Breast epithelium (tissue), 4 donors: ENCODE results near the gene FDX2. TPM values are rescaled to one million over a fixed set of nuclear protein-coding genes. Genes with fewer than 3 reads are reported as not detected.
"Not testable (repeated sequence)": the region's sequence is repeated elsewhere in the genome, so short reads cannot be mapped to it uniquely, and the experiment has no call there.

Source experiments
- DNase-seq, 2 donors: peaks; one replicate each; pipeline ENCODE4 v3.0.0-alpha.2; 2019; ENCODE audit warnings: low spot score in 2 of 2
- H3K27ac ChIP-seq, 2 donors: fragments of 200-600 bp; sonication (generic) in 1 of 2; one replicate each; pipeline ENCODE4 v1.5.1; 2016 to 2019; ENCODE audit warnings: mild to moderate bottlenecking in 1 of 2
- H3K27me3 ChIP-seq, 2 donors: fragments of 200-600 bp; sonication (generic) in 1 of 2; one replicate each; pipeline versions ENCODE4 v1.5.1 to v1.6.0; 2017 to 2019; ENCODE audit warnings: control low read depth in 1 of 2, mild to moderate bottlenecking in 1 of 2
- H3K36me3 ChIP-seq: fragments of 200-600 bp; one replicate; pipeline ENCODE4 v1.5.1; 2019
- H3K4me1 ChIP-seq, 2 donors: fragments of 200-600 bp; sonication (generic); one replicate each; pipeline ENCODE4 v1.5.1; 2016 to 2019; ENCODE audit warnings: control low read depth in 1 of 2
- H3K4me3 ChIP-seq, 3 donors: fragments of 200-600 bp; sonication (generic); 1 replicate in 2 of 3; 2 replicates in 1 of 3; pipeline ENCODE4 v1.5.1; 2016 to 2019; ENCODE audit warnings: mild to moderate bottlenecking in 3 of 3, moderate library complexity in 2 of 3
- H3K9me3 ChIP-seq, 2 donors: fragments of 200-600 bp; sonication (generic) in 1 of 2; one replicate each; pipeline ENCODE4 v1.5.1; 2016 to 2019; ENCODE audit warnings: control low read depth in 1 of 2
- CTCF ChIP-seq, 3 donors: fragments of 450-650 bp; IDR thresholded peaks; one replicate each; pipeline ENCODE4 v1.5.1; 2016 to 2017; ENCODE audit warnings: antibody characterized with exemption in 3 of 3, mild to moderate bottlenecking in 3 of 3, moderate library complexity in 3 of 3
- POLR2A ChIP-seq: fragments of 450-650 bp; IDR thresholded peaks from one replicate; pipeline ENCODE4 v1.6.1; 2016; ENCODE audit warnings: antibody characterized with exemption, mild to moderate bottlenecking, moderate library complexity
- POLR2AphosphoS5 ChIP-seq, 3 donors: sonication (generic); formaldehyde crosslinking; IDR thresholded peaks; one replicate each; pipeline ENCODE4 v1.6.1; 2017; ENCODE audit warnings: antibody characterized with exemption in 3 of 3
- intact Hi-C: fragments of 100-400 bp; cut with DNase I; formaldehyde crosslinking; loops from one replicate; pipeline ENCODE4 v1.15.1; 2023; ENCODE audit warnings: low total_unique reads
- total RNA-seq, 3 donors: library from RNA; depleted of rRNA; stranded (reverse); fragments of >200 nt; gene quantifications; one replicate each; pipeline ENCODE4 v1.1.0, GENCODE V29; 2016

Gene FDX2
- total RNA-seq, 3 donors from 2014 or later: 14.7 to 19.9 (median 15.7) TPM

DNA sequence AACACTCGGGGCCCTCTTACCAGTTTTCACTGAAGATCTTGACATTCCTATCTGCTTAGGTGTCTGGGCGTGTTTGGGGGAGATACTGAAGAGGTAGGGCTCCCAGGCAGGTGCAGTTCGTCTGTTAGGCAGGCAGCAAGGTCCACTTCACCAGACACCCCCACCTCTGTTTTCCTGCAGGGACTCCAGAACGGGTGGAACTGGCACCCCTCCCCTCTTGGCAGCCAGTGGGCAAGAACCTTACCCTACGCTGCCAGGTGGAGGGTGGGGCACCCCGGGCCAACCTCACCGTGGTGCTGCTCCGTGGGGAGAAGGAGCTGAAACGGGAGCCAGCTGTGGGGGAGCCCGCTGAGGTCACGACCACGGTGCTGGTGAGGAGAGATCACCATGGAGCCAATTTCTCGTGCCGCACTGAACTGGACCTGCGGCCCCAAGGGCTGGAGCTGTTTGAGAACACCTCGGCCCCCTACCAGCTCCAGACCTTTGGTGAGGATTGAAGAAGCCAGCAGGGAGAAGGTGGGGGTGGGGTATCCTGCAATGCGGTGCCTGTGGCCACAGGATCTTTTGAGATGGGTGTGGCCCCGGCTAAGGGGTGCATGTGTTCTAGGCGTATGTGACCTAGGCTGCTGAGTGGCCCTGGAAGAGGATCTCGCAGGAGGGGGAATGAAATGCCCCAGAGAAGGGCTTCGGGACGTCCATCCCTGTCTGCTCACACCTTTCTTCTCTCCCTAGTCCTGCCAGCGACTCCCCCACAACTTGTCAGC, 32.3 kb downstream of the FDX2 start:
- intact Hi-C loops: no loop called here
- peaks cover 0 to 4% of the 10 kb centered on the region in 2 donors for H3K27me3 ChIP-seq
- no peaks in the 10 kb centered on the region for H3K4me1 ChIP-seq
- DNase-seq: no peak
- no peak for TF ChIP-seq CTCF (IDR thresholded peaks at IDR 0.05)
- no peak for TF ChIP-seq POLR2AphosphoS5 (IDR thresholded peaks at IDR 0.05)
- TF ChIP-seq POLR2A: no peak
- H3K4me3 ChIP-seq: no peak overlapping the region
- H3K27ac ChIP-seq: no peak overlapping the region
- no peaks in the 10 kb centered on the region for H3K9me3 ChIP-seq
- no peaks in the 10 kb centered on the region for H3K36me3 ChIP-seq

DNA sequence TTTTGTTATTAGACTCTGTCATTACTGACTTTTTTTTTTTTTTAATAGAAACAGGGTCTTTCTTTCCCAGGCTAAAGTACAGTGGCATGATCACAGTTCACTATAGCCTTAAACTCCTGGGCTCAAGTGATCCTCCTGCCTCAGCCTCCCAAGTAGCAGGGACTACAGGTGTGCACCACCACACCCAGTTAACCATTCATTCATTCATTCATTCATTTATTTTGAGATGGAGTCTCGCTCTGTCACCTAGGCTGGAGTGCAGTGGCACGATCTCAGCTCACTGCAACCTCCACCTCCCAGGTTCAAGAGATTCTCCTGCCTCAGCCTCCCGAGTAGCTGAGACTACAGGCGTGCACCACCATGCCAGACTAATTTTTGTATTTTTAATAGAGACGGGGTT, 33.8 kb downstream of the FDX2 start:
- H3K4me1 ChIP-seq, H3K36me3 ChIP-seq, H3K4me3 ChIP-seq, intact Hi-C loops, H3K9me3 ChIP-seq, H3K27ac ChIP-seq, DNase-seq, H3K27me3 ChIP-seq: not testable (repeated sequence)

- no peak for DNase-seq
- H3K27me3 ChIP-seq: no peaks in the 10 kb centered on the region
- no peak overlapping the region for H3K4me3 ChIP-seq
- TF ChIP-seq CTCF (IDR thresholded peaks at IDR 0.05): no peak
- TF ChIP-seq POLR2AphosphoS5 (IDR thresholded peaks at IDR 0.05): no peak
- TF ChIP-seq POLR2A: no peak
- intact Hi-C loops: loop anchor here (5.0 kb wide), 1 partner anchor 47 kb away; no protein-coding TSS in a partner anchor
- H3K36me3 ChIP-seq: no peaks in the 10 kb centered on the region
- no peaks in the 10 kb centered on the region for H3K9me3 ChIP-seq
- H3K4me1 ChIP-seq: no peaks in the 10 kb centered on the region
- H3K27ac ChIP-seq: no peak overlapping the region
Measured at GRCh38 chr19:10279737-10280442, 35.9 kb downstream of the FDX2 start.

DNA sequence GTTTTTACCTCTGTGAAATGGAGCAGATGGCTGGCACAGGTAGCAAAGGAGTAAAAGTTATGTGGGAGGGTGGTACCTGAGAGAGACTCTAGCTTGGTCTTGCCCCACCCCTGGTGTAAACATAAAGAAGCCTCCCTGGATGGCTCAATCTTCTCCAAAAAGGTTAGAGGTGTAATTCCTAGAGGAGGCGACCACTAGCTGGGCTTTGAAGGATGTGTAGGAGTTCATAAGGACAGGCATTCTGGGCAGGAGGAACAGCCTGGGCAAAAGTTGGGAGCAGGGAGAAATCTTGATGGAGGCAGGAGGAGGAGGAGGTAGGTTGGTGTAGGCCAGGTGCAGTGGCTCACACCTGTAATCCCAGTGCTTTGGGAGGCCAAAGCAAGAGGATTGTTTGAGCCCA, 36.9 kb downstream of the FDX2 start:
- Histone ChIP-seq H3K36me3 (no peaks in the 10 kb centered on the region), H3K9me3 (no peaks in the 10 kb centered on the region), H3K4me1 (no peaks in the 10 kb centered on the region), H3K27ac (no peak overlapping the region), H3K27me3 (no peaks in the 10 kb centered on the region), H3K4me3 (no peak overlapping the region)
- intact Hi-C loops: loop anchor here (5.0 kb wide), 1 partner anchor 48 kb away; no protein-coding TSS in a partner anchor
- TF ChIP-seq POLR2AphosphoS5 (IDR thresholded peaks at IDR 0.05) (no peak), CTCF (IDR thresholded peaks at IDR 0.05) (no peak), POLR2A (no peak)
- DNase-seq: no peak

DNA sequence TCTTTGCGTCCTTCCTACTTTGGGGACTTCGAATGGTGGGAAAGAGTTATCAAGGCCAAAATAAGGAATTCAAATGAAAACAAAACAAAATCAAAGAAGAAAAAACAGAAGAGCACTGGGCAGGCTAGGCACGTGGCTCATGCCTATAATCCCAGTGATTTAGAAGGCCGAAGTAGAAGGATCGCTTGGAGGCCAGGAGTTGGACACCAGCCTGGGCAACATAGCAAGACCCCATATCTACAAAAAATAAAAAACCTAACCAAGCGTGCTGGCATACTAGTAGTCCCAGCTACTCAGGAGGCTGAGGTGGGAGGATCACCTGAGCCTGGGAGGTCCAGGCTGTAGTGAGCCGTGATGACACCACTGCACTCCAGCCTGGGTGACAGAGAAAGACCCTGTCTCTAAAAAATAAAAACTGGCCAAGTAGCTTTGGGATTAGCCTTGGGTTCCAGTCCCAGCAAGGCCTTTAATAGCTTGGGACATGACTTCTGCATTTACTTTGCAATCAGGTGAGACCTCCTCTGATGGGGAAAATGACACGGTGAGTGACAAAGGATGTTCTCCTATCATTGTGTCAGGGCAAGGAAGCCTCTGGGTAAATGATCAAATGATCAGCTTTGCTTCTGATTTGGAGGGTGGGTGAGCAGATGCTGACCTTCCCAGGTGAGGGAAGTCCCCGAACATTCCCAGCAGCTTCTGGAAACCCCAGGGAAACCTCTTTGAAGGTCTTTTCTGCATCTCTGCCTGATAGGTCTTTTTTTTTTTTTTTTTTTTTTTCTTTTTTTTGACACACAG, 37.8 kb downstream of the FDX2 start:
- DNase-seq: no peak
- no peak overlapping the region for H3K27ac ChIP-seq
- intact Hi-C loops: loop anchor here (5.0 kb wide), 1 partner anchor 49 kb away; no protein-coding TSS in a partner anchor
- H3K36me3 ChIP-seq: no peaks in the 10 kb centered on the region
- no peak overlapping the region for H3K4me3 ChIP-seq
- no peaks in the 10 kb centered on the region for H3K9me3 ChIP-seq
- no peaks in the 10 kb centered on the region for H3K27me3 ChIP-seq
- no peaks in the 10 kb centered on the region for H3K4me1 ChIP-seq
- TF ChIP-seq POLR2AphosphoS5 (IDR thresholded peaks at IDR 0.05): no peak
